WERI-Rb-1 (cell line): ENCODE data around the gene CORIN.

Source experiments
- DNase-seq: peaks from one replicate; pipeline ENCODE4 v3.0.0-alpha.2; 2020
- H3K27ac ChIP-seq: fragments of 250-450 bp; sonication (Bioruptor Pico); 2 replicates; pipeline ENCODE4 v1.5.1; 2020; ENCODE audit warnings: mild to moderate bottlenecking, moderate library complexity
- H3K27me3 ChIP-seq: fragments of 250-450 bp; sonication (Bioruptor Pico); 2 replicates; pipeline ENCODE4 v1.5.1; 2021; ENCODE audit warnings: mild to moderate bottlenecking, low read depth, moderate library complexity; ENCODE audit not compliant: insufficient read depth, severe bottlenecking
- H3K36me3 ChIP-seq: fragments of 250-450 bp; sonication (Bioruptor Pico); 2 replicates; pipeline ENCODE4 v1.5.1; 2020; ENCODE audit warnings: mild to moderate bottlenecking, moderate library complexity
- H3K4me3 ChIP-seq: 2 replicates; pipeline ENCODE4 v1.5.1; 2011; ENCODE audit warnings: low read depth, mild to moderate bottlenecking, control low read depth, low read length
- H3K9me3 ChIP-seq: fragments of 250-450 bp; sonication (Bioruptor Pico); 2 replicates; pipeline ENCODE4 v1.5.1; 2021; ENCODE audit warnings: mild to moderate bottlenecking, moderate library complexity; ENCODE audit not compliant: severe bottlenecking
- CTCF ChIP-seq: IDR thresholded peaks from 2 replicates; pipeline ENCODE4 v1.5.1; 2011; ENCODE audit warnings: low read depth, mild to moderate bottlenecking, control low read depth, inconsistent platforms, low read length

Gene CORIN

DNA sequence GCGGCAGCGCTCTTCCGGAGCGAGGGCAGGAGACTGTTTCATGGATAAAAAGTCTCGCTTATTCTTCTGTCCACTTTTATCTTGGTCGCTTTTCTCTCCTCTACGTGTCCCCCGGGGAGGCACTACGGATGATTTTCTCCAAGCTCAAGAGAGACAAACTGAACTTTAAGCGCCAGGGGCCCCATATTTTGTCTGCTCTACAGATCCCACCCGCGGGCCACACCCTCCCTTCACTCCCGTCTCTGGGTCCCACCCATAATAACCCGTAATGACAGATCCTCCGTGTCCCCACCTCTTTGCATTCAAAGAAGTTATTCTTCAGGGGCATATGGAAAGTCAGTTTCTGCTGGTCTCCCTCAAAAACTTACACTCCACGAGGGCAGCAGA lies at the start of gene CORIN:
Gene CORIN, minus strand, starts transcription at position 160 of the 387 bp plus-strand sequence. Its CDS starts 118 bp downstream, at position 42.
- H3K27ac ChIP-seq = peak within 1 kb of the TSS; percentile 69
- TF ChIP-seq CTCF = no peak
- no peaks in the 10 kb centered on the region for H3K27me3 ChIP-seq
- H3K4me3 ChIP-seq = peak within 1 kb of the TSS; percentile 94
- no peak for DNase-seq
- no peaks in the 10 kb centered on the region for H3K9me3 ChIP-seq
- no peaks in the 10 kb centered on the region; the same call in 1 of the 2 replicates for H3K36me3 ChIP-seq

DNA sequence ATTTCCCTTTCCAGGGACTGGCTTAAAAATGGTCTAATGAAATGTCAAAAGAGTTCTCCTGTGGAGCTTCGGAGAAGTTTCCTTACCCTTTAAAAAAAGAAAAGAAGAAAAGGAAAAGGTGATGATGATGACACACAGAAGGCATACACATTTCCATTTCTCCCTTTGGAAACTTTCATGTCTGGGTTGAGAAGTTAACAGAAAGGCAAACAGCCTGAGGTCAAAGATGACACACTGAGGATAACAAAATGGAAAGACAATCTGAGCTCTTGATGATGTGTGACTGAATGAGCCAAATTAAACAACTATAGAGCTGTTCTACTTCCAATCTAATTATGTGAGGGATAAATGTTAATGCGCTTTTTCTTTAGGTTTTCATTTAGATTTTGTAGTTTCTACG lies 44.4 kb upstream of the CORIN start:
- no peaks in the 10 kb centered on the region for H3K27me3 ChIP-seq
- H3K4me3 ChIP-seq = no peak overlapping the region
- no peak overlapping the region for H3K27ac ChIP-seq
- no peak for DNase-seq
- no peaks in the 10 kb centered on the region for H3K9me3 ChIP-seq
- TF ChIP-seq CTCF = no peak
- H3K36me3 ChIP-seq = peaks cover 62% of the 10 kb centered on the region

DNA sequence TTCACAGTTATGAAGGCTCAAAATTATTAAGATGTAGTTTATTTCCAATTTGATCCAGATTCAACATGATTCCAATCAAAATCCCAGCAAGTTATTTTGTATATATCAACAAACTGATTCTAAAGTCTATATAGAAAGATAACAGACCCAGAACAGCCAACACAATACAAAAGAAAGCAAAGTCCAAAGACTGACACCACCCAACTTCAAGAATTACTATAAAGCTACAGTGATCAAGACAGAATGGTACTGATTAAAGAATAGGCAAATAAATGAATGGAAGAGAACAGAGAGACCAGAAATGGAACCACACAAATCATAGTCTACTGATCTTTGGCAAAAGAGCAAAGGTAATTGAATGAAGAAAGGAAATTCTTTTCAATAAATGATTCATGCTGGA lies 41.6 kb upstream of the CORIN start:
- H3K4me3 ChIP-seq = no peak overlapping the region
- no peaks in the 10 kb centered on the region for H3K27me3 ChIP-seq
- TF ChIP-seq CTCF = no peak
- H3K9me3 ChIP-seq = no peaks in the 10 kb centered on the region
- no peak overlapping the region for H3K27ac ChIP-seq
- no peak for DNase-seq
- H3K36me3 ChIP-seq = peaks cover 64% of the 10 kb centered on the region

GRCh38 chr4:47876784-47877546 lies 39.1 kb upstream of the CORIN start:
- no peak for TF ChIP-seq CTCF
- Histone ChIP-seq H3K36me3 (peaks cover 67% of the 10 kb centered on the region), H3K27ac (no peak overlapping the region)

GRCh38 chr4:47876310-47876709 lies 38.4 kb upstream of the CORIN start:
- H3K36me3 ChIP-seq = peaks cover 66% of the 10 kb centered on the region
- DNase-seq = no peak
- no peak for TF ChIP-seq CTCF
- H3K27me3 ChIP-seq = no peaks in the 10 kb centered on the region
- H3K27ac ChIP-seq = no peak overlapping the region
- H3K4me3 ChIP-seq = no peak overlapping the region
- H3K9me3 ChIP-seq = no peaks in the 10 kb centered on the region

More at GRCh38 chr4:47876784-47877546, 39.1 kb upstream of the CORIN start:
- no peaks in the 10 kb centered on the region for H3K27me3 ChIP-seq
- DNase-seq = no peak
- no peak overlapping the region for H3K4me3 ChIP-seq
- no peaks in the 10 kb centered on the region for H3K9me3 ChIP-seq
